IPS-20b (cell line): ENCODE data around the gene SIAH1.

Experiments used
- H3K27ac ChIP-seq: one replicate; pipeline ENCODE4 v1.5.1; 2013; ENCODE audit warnings: low read length
- H3K27me3 ChIP-seq: 2 replicates; pipeline ENCODE4 v1.6.1; 2013; ENCODE audit warnings: mild to moderate bottlenecking, low read length, inconsistent platforms; ENCODE audit not compliant: insufficient read depth
- H3K36me3 ChIP-seq: 2 replicates; pipeline ENCODE4 v1.6.1; 2013; ENCODE audit warnings: low read depth, mild to moderate bottlenecking, inconsistent platforms, low read length, moderate library complexity; ENCODE audit not compliant: insufficient read depth
- H3K4me1 ChIP-seq: 2 replicates; pipeline ENCODE4 v1.6.1; 2013; ENCODE audit warnings: mild to moderate bottlenecking, control low read depth, inconsistent platforms, low read length, moderate library complexity; ENCODE audit not compliant: insufficient read depth
- H3K4me3 ChIP-seq: 2 replicates; pipeline ENCODE4 v1.5.1; 2013; ENCODE audit warnings: mild to moderate bottlenecking, low read length, inconsistent platforms
- H3K9ac ChIP-seq: 2 replicates; pipeline ENCODE4 v1.6.1; 2013; ENCODE audit warnings: low read depth, mild to moderate bottlenecking, inconsistent platforms, low read length, moderate library complexity
- H3K9me3 ChIP-seq: 2 replicates; pipeline ENCODE4 v1.6.1; 2013; ENCODE audit warnings: mild to moderate bottlenecking, low read depth, low read length, inconsistent platforms; ENCODE audit not compliant: insufficient read depth

The SIAH1 gene

GRCh38 chr16:48347980-48348379, 37.2 kb downstream of the SIAH1 start:
- H3K27ac ChIP-seq = no peak overlapping the region
- no peak overlapping the region for H3K4me3 ChIP-seq
- H3K27me3 ChIP-seq = no peaks in the 10 kb centered on the region
- peaks cover 39% of the 10 kb centered on the region for H3K36me3 ChIP-seq
- no peaks in the 10 kb centered on the region for H3K9me3 ChIP-seq
- H3K9ac ChIP-seq = no peak overlapping the region
- H3K4me1 ChIP-seq = no peaks in the 10 kb centered on the region

- H3K9ac ChIP-seq = no peak overlapping the region
- H3K4me3 ChIP-seq = no peak overlapping the region
- no peaks in the 10 kb centered on the region for H3K9me3 ChIP-seq
- H3K27ac ChIP-seq = no peak overlapping the region
- H3K4me1 ChIP-seq = no peaks in the 10 kb centered on the region
- peaks cover 32% of the 10 kb centered on the region for H3K36me3 ChIP-seq
- no peaks in the 10 kb centered on the region for H3K27me3 ChIP-seq
These were observed 37.9 kb downstream of the SIAH1 start for GRCh38 chr16:48347191-48347865.

- Histone ChIP-seq H3K4me3 (no peak overlapping the region), H3K36me3 (no peaks in the 10 kb centered on the region), H3K9ac (no peak overlapping the region), H3K27me3 (no peaks in the 10 kb centered on the region), H3K27ac (no peak overlapping the region), H3K9me3 (no peaks in the 10 kb centered on the region), H3K4me1 (no peaks in the 10 kb centered on the region)
These were observed 42.6 kb downstream of the SIAH1 start for GRCh38 chr16:48342591-48342990.

GRCh38 chr16:48340054-48340453, 45.2 kb downstream of the SIAH1 start:
- Histone ChIP-seq H3K4me3 (no peak overlapping the region), H3K9ac (no peak overlapping the region), H3K27ac (no peak overlapping the region), H3K9me3 (no peaks in the 10 kb centered on the region), H3K36me3 (peaks cover 2% of the 10 kb centered on the region; the same call in 1 of the 2 replicates), H3K4me1 (peaks cover 13% of the 10 kb centered on the region), H3K27me3 (no peaks in the 10 kb centered on the region)

- H3K4me3 ChIP-seq = no peak overlapping the region
- no peak overlapping the region for H3K9ac ChIP-seq
- no peak overlapping the region for H3K27ac ChIP-seq
- H3K36me3 ChIP-seq = peaks cover 8% of the 10 kb centered on the region; the same call in 1 of the 2 replicates
- no peaks in the 10 kb centered on the region for H3K9me3 ChIP-seq
- no peaks in the 10 kb centered on the region for H3K27me3 ChIP-seq
- H3K4me1 ChIP-seq = peaks cover 20% of the 10 kb centered on the region
These were observed 49.3 kb downstream of the SIAH1 start for GRCh38 chr16:48335961-48336360.

GRCh38 chr16:48334325-48334724, 50.9 kb downstream of the SIAH1 start:
- Histone ChIP-seq H3K36me3 (peaks cover 8% of the 10 kb centered on the region; the same call in 1 of the 2 replicates), H3K4me1 (peaks cover 20% of the 10 kb centered on the region), H3K4me3 (no peak overlapping the region), H3K9ac (no peak overlapping the region), H3K27me3 (no peaks in the 10 kb centered on the region), H3K9me3 (no peaks in the 10 kb centered on the region), H3K27ac (no peak overlapping the region)

- Histone ChIP-seq H3K4me3 (no peak overlapping the region), H3K27me3 (no peaks in the 10 kb centered on the region), H3K9me3 (no peaks in the 10 kb centered on the region), H3K27ac (no peak overlapping the region), H3K4me1 (peaks cover 20% of the 10 kb centered on the region), H3K9ac (no peak overlapping the region), H3K36me3 (peaks cover 8% of the 10 kb centered on the region; the same call in 1 of the 2 replicates)
These were observed 52.2 kb downstream of the SIAH1 start for GRCh38 chr16:48332978-48333377.

GRCh38 chr16:48330841-48331192, 54.4 kb downstream of the SIAH1 start:
- no peak overlapping the region for H3K4me3 ChIP-seq
- H3K9me3 ChIP-seq = no peaks in the 10 kb centered on the region
- no peak overlapping the region for H3K27ac ChIP-seq
- H3K9ac ChIP-seq = no peak overlapping the region
- peaks cover 14% of the 10 kb centered on the region for H3K4me1 ChIP-seq
- no peaks in the 10 kb centered on the region for H3K27me3 ChIP-seq
- H3K36me3 ChIP-seq = peaks cover 8% of the 10 kb centered on the region; the same call in 1 of the 2 replicates

GRCh38 chr16:48330189-48330840, 54.9 kb downstream of the SIAH1 start:
- Histone ChIP-seq H3K27ac (no peak overlapping the region), H3K4me3 (no peak overlapping the region), H3K36me3 (peaks cover 8% of the 10 kb centered on the region; the same call in 1 of the 2 replicates), H3K27me3 (no peaks in the 10 kb centered on the region), H3K9ac (no peak overlapping the region), H3K4me1 (peaks cover 10% of the 10 kb centered on the region), H3K9me3 (no peaks in the 10 kb centered on the region)

GRCh38 chr16:48329138-48329537, 56.1 kb downstream of the SIAH1 start:
- H3K4me3 ChIP-seq = no peak overlapping the region
- no peaks in the 10 kb centered on the region for H3K27me3 ChIP-seq
- H3K36me3 ChIP-seq = no peaks in the 10 kb centered on the region
- peaks cover 6% of the 10 kb centered on the region; the same call in 1 of the 2 replicates for H3K4me1 ChIP-seq
- no peaks in the 10 kb centered on the region for H3K9me3 ChIP-seq
- H3K27ac ChIP-seq = no peak overlapping the region
- H3K9ac ChIP-seq = no peak overlapping the region

GRCh38 chr16:48326915-48327314, 58.3 kb downstream of the SIAH1 start:
- no peak overlapping the region for H3K4me3 ChIP-seq
- H3K27me3 ChIP-seq = no peaks in the 10 kb centered on the region
- no peak overlapping the region for H3K27ac ChIP-seq
- H3K4me1 ChIP-seq = no peaks in the 10 kb centered on the region
- no peak overlapping the region for H3K9ac ChIP-seq
- H3K36me3 ChIP-seq = no peaks in the 10 kb centered on the region
- no peaks in the 10 kb centered on the region for H3K9me3 ChIP-seq
